Measurements from ENCODE around the gene PLA2G4B.

The PLA2G4B gene

GRCh38 chr15:41809526-41810220 lies 29.0 kb upstream of the PLA2G4B start:
- DNase-seq: peak; percentile 68

DNA sequence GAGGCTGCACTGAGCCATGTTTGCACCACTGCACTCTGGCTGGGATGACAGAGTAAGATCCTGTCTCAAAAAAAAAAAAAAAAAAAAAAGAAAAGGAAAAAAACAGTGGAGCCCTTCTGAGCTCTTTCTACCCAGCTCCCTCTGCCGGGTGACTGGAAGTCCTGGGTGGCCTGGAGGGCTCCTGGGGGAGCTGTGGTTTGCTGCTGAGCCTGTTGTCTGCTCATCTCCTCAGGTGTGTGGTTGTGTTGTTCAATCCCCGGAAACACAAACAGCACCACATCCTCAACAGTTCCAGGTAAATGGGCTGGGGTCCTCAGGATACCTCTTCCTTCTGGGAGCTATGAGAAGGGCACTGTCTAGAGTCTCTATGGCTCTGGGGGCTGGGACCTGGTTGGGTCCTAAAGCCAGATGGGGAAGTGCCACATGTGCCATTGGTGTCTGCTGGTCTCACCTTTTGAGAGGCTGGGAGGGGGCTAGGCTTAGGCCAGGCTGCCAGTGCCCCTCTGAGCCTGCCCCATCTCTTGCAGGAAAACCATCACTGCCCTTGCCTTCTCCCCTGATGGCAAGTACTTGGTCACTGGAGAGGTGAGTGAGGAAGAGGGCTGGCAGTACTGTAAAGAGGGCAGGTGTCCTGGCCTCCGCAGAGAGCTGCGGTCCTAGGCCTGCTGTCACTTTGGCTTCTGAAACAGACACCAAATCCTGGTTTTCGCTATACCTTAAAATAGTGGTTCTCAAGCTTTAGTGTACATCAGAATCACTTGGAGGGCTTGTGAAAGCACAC lies 27.8 kb upstream of the PLA2G4B start:
- no peak for DNase-seq

GRCh38 chr15:41811432-41812195 lies 27.0 kb upstream of the PLA2G4B start:
- peak; percentile 92 for DNase-seq

GRCh38 chr15:41812820-41813375 lies 25.7 kb upstream of the PLA2G4B start:
- DNase-seq: no peak

GRCh38 chr15:41813426-41813825 lies 25.2 kb upstream of the PLA2G4B start:
- DNase-seq: no peak

DNA sequence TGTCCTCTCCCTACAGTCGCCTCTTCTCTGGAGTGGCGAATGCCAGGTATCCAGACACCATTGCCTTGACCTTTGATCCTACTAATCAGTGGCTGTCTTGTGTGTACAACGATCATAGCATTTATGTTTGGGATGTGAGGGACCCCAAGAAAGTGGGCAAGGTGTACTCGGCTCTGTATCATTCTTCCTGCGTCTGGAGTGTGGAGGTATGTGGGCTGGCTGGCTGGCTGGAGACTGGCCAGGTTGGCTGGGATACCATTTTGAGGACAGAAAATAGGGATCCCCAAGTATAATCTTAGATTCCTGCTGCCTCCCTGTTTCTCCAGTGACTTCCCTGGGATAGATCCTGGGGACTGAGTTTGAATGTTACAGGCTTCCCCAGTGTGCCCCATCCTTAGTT lies 24.1 kb upstream of the PLA2G4B start:
- no peak for DNase-seq

GRCh38 chr15:41816788-41817187 lies 21.9 kb upstream of the PLA2G4B start:
- no peak for DNase-seq

- DNase-seq: no peak
Observed at GRCh38 chr15:41817327-41817726, 21.3 kb upstream of the PLA2G4B start.

GRCh38 chr15:41817781-41818180 lies 20.9 kb upstream of the PLA2G4B start:
- DNase-seq: no peak

GRCh38 chr15:41819455-41820050 lies 19.1 kb upstream of the PLA2G4B start:
- no peak for DNase-seq

DNA sequence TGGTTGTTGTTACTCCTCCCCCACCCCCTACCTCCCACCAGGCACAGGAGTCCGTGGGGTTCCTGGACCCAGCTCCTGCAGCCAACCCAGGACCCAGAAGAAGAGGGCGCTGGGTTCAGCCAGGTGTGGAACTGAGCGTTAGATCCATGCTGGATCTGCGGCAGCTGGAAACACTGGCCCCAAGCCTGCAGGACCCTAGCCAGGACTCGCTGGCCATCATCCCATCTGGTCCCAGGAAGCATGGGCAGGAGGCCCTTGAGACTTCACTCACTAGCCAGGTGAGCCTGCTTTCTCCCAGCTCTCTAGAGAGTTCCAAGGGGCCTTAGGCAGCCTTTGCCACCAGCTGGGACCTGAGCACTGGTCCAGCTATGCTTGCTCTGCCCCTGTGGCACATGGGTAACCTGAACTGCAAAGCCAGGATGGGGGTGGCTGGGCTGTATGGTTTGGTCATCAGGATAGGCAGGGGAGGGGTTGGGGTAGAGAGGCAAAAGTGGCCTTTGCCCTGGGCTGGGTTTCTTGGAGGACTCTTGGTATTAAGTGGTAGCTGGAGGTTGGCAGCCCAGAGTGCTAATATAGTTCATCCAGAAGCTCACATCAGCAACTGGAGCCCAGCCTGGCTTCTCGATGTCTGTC lies 17.7 kb upstream of the PLA2G4B start:
- no peak for DNase-seq

GRCh38 chr15:41821831-41822230 lies 16.8 kb upstream of the PLA2G4B start:
- DNase-seq: no peak

- no peak for DNase-seq
Observed at GRCh38 chr15:41822471-41822870, 16.2 kb upstream of the PLA2G4B start.

- DNase-seq: no peak
Observed at GRCh38 chr15:41822957-41823356, 15.7 kb upstream of the PLA2G4B start.

GRCh38 chr15:41823502-41823901 lies 15.1 kb upstream of the PLA2G4B start:
- DNase-seq: no peak

DNA sequence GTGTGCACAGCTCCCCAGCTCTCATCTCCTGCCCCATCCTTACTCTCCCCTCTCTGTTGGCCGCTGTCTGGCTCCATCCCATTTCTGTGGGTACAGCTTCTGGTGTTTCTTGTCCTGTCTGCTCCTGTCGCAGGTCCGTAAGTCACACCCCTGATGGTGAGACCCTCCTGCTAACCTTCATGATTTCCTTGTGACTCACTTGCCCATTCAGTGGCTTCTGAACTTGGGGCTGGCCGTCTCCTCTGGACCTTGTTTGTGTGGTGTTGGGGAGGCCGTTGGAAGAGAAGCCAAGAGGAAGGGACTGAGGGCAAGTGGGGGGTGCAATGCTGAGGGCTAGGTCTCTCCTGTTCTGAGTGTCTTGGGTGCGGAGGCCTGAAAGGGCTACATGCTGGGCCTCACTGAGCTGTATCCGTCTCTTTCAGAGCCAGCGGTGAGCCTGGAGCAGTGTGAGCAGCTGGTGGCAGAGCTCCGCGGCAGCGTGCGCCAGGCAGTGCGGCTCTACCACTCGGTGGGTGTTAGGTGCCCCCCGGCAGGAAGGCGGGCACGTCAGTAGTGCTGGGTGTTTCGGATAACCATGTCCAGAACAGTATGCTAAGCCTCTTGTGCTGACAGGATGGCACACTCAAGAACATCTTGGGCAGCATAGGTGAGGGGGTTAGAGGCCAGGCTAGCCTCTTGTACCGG lies 14.4 kb upstream of the PLA2G4B start:
- no peak for DNase-seq

DNA sequence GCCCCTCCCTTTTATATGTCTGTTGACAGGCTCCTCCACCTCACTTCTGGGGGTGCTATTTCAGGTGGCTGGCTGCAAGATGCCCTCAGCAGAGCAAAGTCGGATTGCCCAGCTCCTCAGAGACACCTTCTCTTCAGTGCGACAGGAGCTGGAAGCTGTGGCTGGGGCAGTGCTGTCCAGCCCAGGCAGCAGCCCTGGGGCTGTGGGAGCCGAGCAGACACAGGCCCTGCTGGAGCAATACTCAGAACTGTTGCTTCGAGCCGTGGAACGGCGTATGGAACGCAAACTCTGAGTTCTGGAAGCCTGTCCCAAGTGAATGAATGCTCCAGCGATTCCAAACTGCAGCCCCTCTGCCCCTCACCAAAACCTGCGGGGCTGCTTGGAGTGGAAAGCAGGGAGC lies 13.5 kb upstream of the PLA2G4B start:
- no peak for DNase-seq

DNA sequence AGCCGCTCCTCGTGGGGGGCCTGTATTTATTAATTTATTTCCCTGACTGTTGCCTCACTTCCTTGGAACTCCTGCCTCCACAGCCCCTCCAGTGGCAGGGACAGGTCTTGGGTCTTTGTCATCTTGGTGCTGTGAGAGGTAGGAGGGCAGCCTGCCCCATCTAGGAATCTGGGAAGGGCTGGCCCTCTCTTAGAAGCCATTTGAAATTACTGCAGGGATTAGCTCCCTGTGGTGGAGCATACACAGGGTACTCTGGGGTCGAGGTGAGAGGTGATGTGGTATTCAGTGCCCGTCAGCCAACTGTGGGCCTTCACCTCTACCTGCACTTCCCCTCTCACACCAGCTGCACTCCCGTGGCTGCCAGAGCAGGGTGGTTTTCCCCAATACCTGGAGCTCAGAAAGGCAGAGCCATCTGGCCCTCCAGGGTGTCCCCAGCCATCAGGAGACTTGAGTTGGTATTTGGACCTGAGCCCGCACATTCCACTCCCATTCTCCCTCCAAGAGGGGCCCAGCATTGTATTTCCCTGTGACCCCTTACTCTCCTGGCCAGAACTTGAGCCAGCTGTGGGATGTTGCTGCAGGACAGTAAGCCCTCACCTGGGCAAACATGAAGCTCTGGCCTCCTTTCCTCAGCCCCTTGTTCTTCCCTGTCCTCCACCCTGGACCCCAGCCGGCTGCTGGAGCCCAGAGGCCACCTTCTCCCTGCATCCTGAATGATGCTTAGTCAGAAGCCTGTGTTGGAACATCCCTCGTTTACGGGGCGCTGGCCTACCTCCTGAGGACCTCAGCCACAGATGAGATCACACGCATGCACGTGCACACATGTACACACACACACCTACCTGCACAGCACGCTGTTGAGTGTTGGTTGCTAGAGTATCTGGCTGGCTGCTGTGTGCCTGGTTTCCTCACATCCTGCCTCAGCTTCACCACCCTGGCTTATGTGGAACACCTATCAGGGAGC lies 12.8 kb upstream of the PLA2G4B start:
- no peak for DNase-seq

DNA sequence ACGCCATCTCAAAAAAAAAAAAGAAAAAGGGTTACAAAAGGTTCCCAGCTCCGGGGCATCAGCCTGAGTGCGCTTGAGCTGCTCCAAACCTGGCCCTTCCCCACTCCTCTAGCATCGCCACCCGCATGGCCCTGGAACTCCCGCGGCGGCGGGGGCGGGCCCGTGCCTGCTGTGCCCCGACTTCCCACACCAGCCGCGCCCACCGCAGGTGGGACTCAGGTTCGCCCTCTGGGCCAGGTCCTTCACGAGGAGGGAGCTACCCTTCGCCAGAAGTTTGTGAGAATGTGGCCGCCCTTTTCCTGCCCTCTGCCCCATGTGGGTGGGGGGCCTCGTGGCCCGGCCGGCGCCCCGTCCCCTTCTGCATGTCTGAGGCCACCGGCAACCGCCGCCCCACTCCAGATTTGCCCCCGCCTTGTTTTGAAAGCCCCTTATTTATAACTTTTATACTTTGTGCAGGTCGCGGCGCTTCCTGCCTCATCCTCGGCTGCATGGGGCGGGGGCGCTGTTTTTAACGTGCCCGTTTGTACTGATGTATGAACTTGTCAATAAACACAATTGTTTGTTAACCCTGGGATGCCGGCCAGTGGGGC lies 11.3 kb upstream of the PLA2G4B start:
- DNase-seq: peak; percentile 40

Measured in hematopoietic multipotent progenitor cell treated with erythropoietin and hydrocortisone succinate and interleukin-3 and kit ligand, for 4 days (in vitro differentiated cells).